Stimulated activated CD4-positive, alpha-beta T cell treated with anti-CD3 and anti-CD28 coated beads, Interleukin-15, amount 100 ng/mL, for 24 hours (primary cell): Measurements from ENCODE around the gene SKIDA1.

Experiments
- DNase-seq: peaks from one replicate; pipeline ENCODE4 v3.0.0-alpha.2; 2020

The SKIDA1 gene

GRCh38 chr10:21475393-21475792, 50.1 kb downstream of the SKIDA1 start:
- no peak for DNase-seq

GRCh38 chr10:21473541-21473940, 51.9 kb downstream of the SKIDA1 start:
- DNase-seq, result no peak

GRCh38 chr10:21473135-21473534, 52.3 kb downstream of the SKIDA1 start:
- no peak for DNase-seq

- DNase-seq, result no peak
Measured at GRCh38 chr10:21468086-21468485, 57.4 kb downstream of the SKIDA1 start.

GRCh38 chr10:21467633-21468032, 57.8 kb downstream of the SKIDA1 start:
- DNase-seq, result no peak

GRCh38 chr10:21464134-21464533, 61.3 kb downstream of the SKIDA1 start:
- no peak for DNase-seq
